ENCODE measurements around the gene ROR1. TPM values are rescaled to one million over a fixed set of nuclear protein-coding genes. Genes with fewer than 3 reads are reported as not detected.

ROR1 gene
- total and polyA plus RNA-seq, 4 donors: 4.0 to 30.9 (median 11.4) TPM

DNA sequence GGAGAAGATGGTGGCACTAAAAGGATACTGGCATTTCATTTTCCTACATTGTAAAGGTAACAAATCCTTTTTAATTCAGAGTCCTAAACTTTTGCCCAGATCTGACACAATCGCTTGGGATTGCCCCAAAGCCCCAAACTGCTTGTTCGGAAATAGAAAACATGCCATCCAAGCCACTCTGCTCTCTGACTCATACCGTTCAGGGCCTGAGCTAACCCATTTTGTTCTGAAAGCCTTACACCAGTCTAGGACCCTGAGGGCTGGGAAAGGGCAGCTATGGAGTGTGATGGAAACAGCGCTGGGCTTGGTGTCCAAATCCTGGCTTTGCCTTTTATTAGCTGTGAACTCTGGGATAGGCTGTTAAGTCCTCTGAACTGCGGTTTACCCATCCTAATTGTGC, 270.2 kb downstream of the ROR1 start:
- no peaks in the 10 kb centered on the region for H3K9me3 ChIP-seq (ENCODE audit: control insufficient read depth, low read length)
- no peaks in the 10 kb centered on the region for H3K36me3 ChIP-seq (ENCODE audit: control insufficient read depth in 1 of 2, insufficient read depth in 2 of 2, low read length in 1 of 2)
- peaks cover 13 to 23% of the 10 kb centered on the region in 2 donors for H3K4me1 ChIP-seq (ENCODE audit: control insufficient read depth in 1 of 2, insufficient read depth in 2 of 2, low read length in 2 of 2)
- ATAC-seq (ENCODE audit: low FRiP score) (peak; percentile 65), DNase-seq (peak in 1 of 2 donors; percentile 46)
- no peaks in the 10 kb centered on the region for H3K27me3 ChIP-seq (ENCODE audit: control insufficient read depth in 1 of 2, insufficient read depth in 2 of 2, low read length in 1 of 2)
- H3K27ac ChIP-seq (ENCODE audit: low read depth in 1 of 2, low read length in 2 of 2): peak overlapping the region; percentile 90 to 95
- intact Hi-C loops (cut with DNase I): loop anchor here (5.0 kb wide), 5 partner anchors 48 to 347 kb away; no protein-coding TSS in a partner anchor
- H3K4me3 ChIP-seq (ENCODE audit: low read length in 2 of 2): no peak overlapping the region
- WGBS, 2 donors: 25 to 26% methylated on average over 5 of the region's 5 CpGs

DNA sequence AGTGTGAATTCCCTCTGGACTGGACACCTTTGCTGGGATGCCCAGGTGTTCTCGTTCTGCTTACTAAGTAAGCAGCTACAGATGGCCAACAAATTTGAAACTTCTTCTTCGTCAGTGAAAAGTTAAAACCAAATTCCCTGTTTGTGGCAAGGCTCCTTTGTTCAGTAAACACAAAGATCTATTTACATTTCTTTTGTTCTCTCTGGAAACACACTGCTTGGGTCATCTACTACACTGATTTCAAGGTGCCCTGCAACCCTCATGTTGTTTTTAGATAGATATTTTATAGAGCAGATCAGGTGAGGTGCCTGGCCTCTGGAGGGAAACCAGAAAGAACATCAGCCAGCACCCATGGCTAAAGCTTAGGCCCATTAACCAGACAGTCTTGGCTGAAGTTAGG, 272.4 kb downstream of the ROR1 start:
- Histone ChIP-seq H3K9me3 (ENCODE audit: control insufficient read depth, low read length) (no peaks in the 10 kb centered on the region), H3K36me3 (ENCODE audit: control insufficient read depth in 1 of 2, insufficient read depth in 2 of 2, low read length in 1 of 2) (peaks cover 0 to 4% of the 10 kb centered on the region in 2 donors), H3K4me1 (ENCODE audit: control insufficient read depth in 1 of 2, insufficient read depth in 2 of 2, low read length in 2 of 2) (peaks cover 9 to 21% of the 10 kb centered on the region in 2 donors), H3K27me3 (ENCODE audit: control insufficient read depth in 1 of 2, insufficient read depth in 2 of 2, low read length in 1 of 2) (no peaks in the 10 kb centered on the region), H3K27ac (ENCODE audit: low read depth in 1 of 2, low read length in 2 of 2) (peak overlapping the region in 1 of 2 donors; percentile 68), H3K4me3 (ENCODE audit: low read length in 2 of 2) (no peak overlapping the region)
- no peak for ATAC-seq (ENCODE audit: low FRiP score)
- WGBS, 2 donors: 91 to 94% methylated on average over 2 of the region's 2 CpGs
- intact Hi-C loops (cut with DNase I): no loop called here
- DNase-seq: no peak

DNA sequence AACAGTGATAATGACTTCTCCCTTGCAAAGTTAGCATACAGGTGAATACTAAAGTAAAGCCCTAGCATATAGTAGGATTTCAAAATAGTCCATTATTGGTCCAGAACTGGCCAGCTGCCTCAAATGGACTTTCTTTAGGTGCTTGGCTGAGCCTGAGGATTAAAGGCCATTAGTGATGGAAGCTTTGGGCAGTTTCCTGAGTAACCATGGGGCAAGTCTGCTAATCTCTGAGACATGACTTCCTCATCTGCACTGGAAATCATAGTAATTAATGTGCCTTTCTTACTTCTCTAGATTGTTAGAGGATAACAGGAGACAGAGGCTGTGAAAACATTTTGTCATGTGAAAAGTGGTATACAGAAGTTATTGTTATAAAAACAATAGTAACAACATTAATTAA, 273.1 kb downstream of the ROR1 start:
- ATAC-seq (ENCODE audit: low FRiP score) (no peak), DNase-seq (no peak)
- no peak overlapping the region for H3K4me3 ChIP-seq (ENCODE audit: low read length in 2 of 2)
- no peaks in the 10 kb centered on the region for H3K27me3 ChIP-seq (ENCODE audit: control insufficient read depth in 1 of 2, insufficient read depth in 2 of 2, low read length in 1 of 2)
- no peaks in the 10 kb centered on the region for H3K9me3 ChIP-seq (ENCODE audit: control insufficient read depth, low read length)
- intact Hi-C loops (cut with DNase I): no loop called here
- H3K27ac ChIP-seq (ENCODE audit: low read depth in 1 of 2, low read length in 2 of 2): peak overlapping the region; percentile 32 to 68
- peaks cover 0 to 4% of the 10 kb centered on the region in 2 donors for H3K36me3 ChIP-seq (ENCODE audit: control insufficient read depth in 1 of 2, insufficient read depth in 2 of 2, low read length in 1 of 2)
- H3K4me1 ChIP-seq (ENCODE audit: control insufficient read depth in 1 of 2, insufficient read depth in 2 of 2, low read length in 2 of 2): peaks cover 9 to 17% of the 10 kb centered on the region in 2 donors

DNA sequence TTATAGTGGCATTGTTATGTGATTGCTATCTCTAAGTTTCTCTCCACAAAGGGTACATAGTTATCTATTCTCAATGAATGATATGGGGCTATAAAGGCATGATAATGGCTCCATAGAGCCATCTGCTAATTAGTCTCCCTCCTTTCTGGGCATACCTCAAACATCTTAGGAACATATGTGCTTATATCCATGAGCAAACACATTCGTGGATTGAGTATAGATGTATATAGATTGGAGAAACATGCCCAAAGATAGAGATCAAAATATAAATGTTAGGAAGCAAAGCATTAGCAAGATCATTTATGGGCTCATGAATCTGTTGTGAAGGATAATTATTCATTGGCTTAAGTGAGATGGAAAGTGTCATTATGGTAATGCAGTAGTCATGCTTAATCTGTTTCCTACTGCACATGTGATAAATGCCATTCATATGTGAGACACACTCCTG, 273.8 kb downstream of the ROR1 start:
- peaks cover 9 to 11% of the 10 kb centered on the region in 2 donors for H3K4me1 ChIP-seq (ENCODE audit: control insufficient read depth in 1 of 2, insufficient read depth in 2 of 2, low read length in 2 of 2)
- H3K36me3 ChIP-seq (ENCODE audit: control insufficient read depth in 1 of 2, insufficient read depth in 2 of 2, low read length in 1 of 2): peaks cover 0 to 4% of the 10 kb centered on the region in 2 donors
- H3K27me3 ChIP-seq (ENCODE audit: control insufficient read depth in 1 of 2, insufficient read depth in 2 of 2, low read length in 1 of 2): no peaks in the 10 kb centered on the region
- no peaks in the 10 kb centered on the region for H3K9me3 ChIP-seq (ENCODE audit: control insufficient read depth, low read length)
- no peak overlapping the region for H3K27ac ChIP-seq (ENCODE audit: low read depth in 1 of 2, low read length in 2 of 2)
- H3K4me3 ChIP-seq (ENCODE audit: low read length in 2 of 2): no peak overlapping the region
- WGBS, 2 donors: 58 to 62% methylated on average over 1 of the region's 1 CpG
- DNase-seq: no peak
- ATAC-seq (ENCODE audit: low FRiP score): no peak
- intact Hi-C loops (cut with DNase I): no loop called here

DNA sequence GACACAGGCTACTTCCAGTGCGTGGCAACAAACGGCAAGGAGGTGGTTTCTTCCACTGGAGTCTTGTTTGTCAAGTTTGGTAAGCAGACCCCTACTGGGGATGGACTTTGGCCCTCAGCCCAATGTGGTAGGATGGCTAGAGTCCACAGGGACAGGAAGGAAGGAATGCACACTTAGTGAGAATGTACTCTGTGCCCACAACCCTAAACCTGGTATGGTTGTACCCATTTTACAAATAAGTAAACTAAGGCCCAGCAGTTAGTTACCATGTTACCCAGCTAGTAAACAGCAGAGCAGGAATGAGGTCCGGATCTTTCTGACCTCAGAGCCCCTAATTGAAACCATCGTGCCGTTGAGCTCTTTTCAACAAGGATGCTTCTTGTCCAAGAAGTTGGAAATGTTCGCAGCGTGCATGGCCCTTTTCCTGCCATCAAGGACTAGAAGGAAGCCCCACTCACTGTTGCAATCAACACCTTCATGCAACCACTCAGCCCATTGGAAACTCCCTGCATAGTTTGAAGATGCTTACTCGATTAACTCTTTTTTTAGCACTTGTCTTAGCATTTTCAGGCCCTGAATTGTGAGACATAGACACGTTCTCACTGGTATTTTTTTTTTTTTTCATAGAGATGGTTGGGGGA, 276.2 kb downstream of the ROR1 start:
- no peak overlapping the region for H3K4me3 ChIP-seq (ENCODE audit: low read length in 2 of 2)
- H3K27me3 ChIP-seq (ENCODE audit: control insufficient read depth in 1 of 2, insufficient read depth in 2 of 2, low read length in 1 of 2): no peaks in the 10 kb centered on the region
- peaks cover 0 to 4% of the 10 kb centered on the region in 2 donors for H3K36me3 ChIP-seq (ENCODE audit: control insufficient read depth in 1 of 2, insufficient read depth in 2 of 2, low read length in 1 of 2)
- intact Hi-C loops (cut with DNase I): no loop called here
- 82 to 85% methylated on average over 9 of the region's 9 CpGs for WGBS, 2 donors
- H3K4me1 ChIP-seq (ENCODE audit: control insufficient read depth in 1 of 2, insufficient read depth in 2 of 2, low read length in 2 of 2): peaks cover 0 to 6% of the 10 kb centered on the region in 2 donors
- no peak overlapping the region for H3K27ac ChIP-seq (ENCODE audit: low read depth in 1 of 2, low read length in 2 of 2)
- ATAC-seq (ENCODE audit: low FRiP score) (no peak), DNase-seq (no peak)
- no peaks in the 10 kb centered on the region for H3K9me3 ChIP-seq (ENCODE audit: control insufficient read depth, low read length)

DNA sequence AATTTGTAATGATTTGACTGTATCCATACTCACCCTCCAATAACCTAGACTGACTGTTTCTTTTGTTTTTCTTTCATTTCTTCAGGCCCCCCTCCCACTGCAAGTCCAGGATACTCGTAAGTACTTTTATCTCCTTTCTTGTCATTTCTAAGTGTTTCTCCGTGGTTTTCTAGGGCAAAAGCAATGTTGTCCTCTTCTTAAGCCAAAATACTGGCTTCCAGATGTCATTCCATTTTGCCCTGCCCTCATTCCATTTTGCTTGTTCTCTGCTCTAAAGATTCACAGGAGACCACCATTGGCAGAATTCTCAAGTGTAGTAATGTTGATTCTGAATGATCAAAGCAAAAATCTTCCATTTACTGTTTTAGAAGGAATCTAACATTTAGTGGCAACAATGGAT, 276.8 kb downstream of the ROR1 start:
- no peaks in the 10 kb centered on the region for H3K27me3 ChIP-seq (ENCODE audit: control insufficient read depth in 1 of 2, insufficient read depth in 2 of 2, low read length in 1 of 2)
- H3K36me3 ChIP-seq (ENCODE audit: control insufficient read depth in 1 of 2, insufficient read depth in 2 of 2, low read length in 1 of 2): peaks cover 0 to 4% of the 10 kb centered on the region in 2 donors
- ATAC-seq (ENCODE audit: low FRiP score): no peak
- WGBS, 2 donors: 35 to 45% methylated on average over 2 of the region's 2 CpGs
- intact Hi-C loops (cut with DNase I): no loop called here
- no peak for DNase-seq
- H3K27ac ChIP-seq (ENCODE audit: low read depth in 1 of 2, low read length in 2 of 2): no peak overlapping the region
- H3K4me1 ChIP-seq (ENCODE audit: control insufficient read depth in 1 of 2, insufficient read depth in 2 of 2, low read length in 2 of 2): peaks cover 0 to 6% of the 10 kb centered on the region in 2 donors
- no peaks in the 10 kb centered on the region for H3K9me3 ChIP-seq (ENCODE audit: control insufficient read depth, low read length)
- H3K4me3 ChIP-seq (ENCODE audit: low read length in 2 of 2): no peak overlapping the region

DNA sequence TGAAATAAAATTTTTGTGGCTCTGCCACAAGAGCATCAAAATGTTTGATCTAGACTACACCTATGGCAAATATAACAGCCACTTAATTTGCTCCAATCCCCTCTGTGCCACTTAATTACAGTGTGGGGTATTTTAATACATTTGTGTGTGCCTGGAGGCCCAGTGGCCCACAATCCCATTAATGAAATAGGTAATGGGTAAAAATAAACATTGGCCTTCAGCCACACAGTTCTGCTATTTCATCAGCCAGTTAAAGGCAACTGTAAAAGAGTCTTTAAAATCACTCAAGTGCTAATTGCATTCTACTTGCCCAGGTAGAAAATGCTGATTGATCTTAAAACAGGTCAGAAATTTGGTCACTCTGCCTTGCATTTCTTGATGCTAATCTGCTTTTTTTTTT, 278.0 kb downstream of the ROR1 start:
- ATAC-seq (ENCODE audit: low FRiP score) (no peak), DNase-seq (no peak)
- intact Hi-C loops (cut with DNase I): no loop called here
- H3K4me3 ChIP-seq (ENCODE audit: low read length in 2 of 2): no peak overlapping the region
- H3K36me3 ChIP-seq (ENCODE audit: control insufficient read depth in 1 of 2, insufficient read depth in 2 of 2, low read length in 1 of 2): peaks cover 0 to 4% of the 10 kb centered on the region in 2 donors
- H3K27me3 ChIP-seq (ENCODE audit: control insufficient read depth in 1 of 2, insufficient read depth in 2 of 2, low read length in 1 of 2): no peaks in the 10 kb centered on the region
- no peak overlapping the region for H3K27ac ChIP-seq (ENCODE audit: low read depth in 1 of 2, low read length in 2 of 2)
- peaks cover 0 to 4% of the 10 kb centered on the region in 2 donors for H3K4me1 ChIP-seq (ENCODE audit: control insufficient read depth in 1 of 2, insufficient read depth in 2 of 2, low read length in 2 of 2)
- no peaks in the 10 kb centered on the region for H3K9me3 ChIP-seq (ENCODE audit: control insufficient read depth, low read length)

DNA sequence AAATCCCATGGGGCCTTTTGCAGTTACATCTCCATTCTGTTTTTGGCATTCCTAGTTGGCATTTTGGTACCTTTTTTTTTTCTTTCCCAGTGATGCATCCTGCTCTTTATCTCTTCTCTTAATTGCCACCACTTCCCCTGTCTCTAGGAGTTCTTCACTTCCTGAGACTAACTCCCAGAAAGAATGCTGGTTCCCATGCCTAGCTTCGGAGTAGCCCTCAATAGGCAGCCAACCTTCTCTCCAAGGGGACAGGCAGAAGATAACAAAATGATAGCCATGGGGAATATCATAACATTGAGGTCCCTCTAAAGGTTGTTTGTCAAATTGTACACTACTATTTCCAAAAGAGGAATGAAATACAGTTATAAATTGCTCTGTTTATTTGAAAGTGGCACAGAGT, 279.0 kb downstream of the ROR1 start:
- no peaks in the 10 kb centered on the region for H3K27me3 ChIP-seq (ENCODE audit: control insufficient read depth in 1 of 2, insufficient read depth in 2 of 2, low read length in 1 of 2)
- no peak for DNase-seq
- H3K27ac ChIP-seq (ENCODE audit: low read depth in 1 of 2, low read length in 2 of 2): no peak overlapping the region
- no peak overlapping the region for H3K4me3 ChIP-seq (ENCODE audit: low read length in 2 of 2)
- no peak for ATAC-seq (ENCODE audit: low FRiP score)
- 48 to 59% methylated on average over 1 of the region's 1 CpG for WGBS, 2 donors
- peaks cover 0 to 4% of the 10 kb centered on the region in 2 donors for H3K36me3 ChIP-seq (ENCODE audit: control insufficient read depth in 1 of 2, insufficient read depth in 2 of 2, low read length in 1 of 2)
- peaks cover 0 to 4% of the 10 kb centered on the region in 2 donors for H3K4me1 ChIP-seq (ENCODE audit: control insufficient read depth in 1 of 2, insufficient read depth in 2 of 2, low read length in 2 of 2)
- intact Hi-C loops (cut with DNase I): no loop called here
- no peaks in the 10 kb centered on the region for H3K9me3 ChIP-seq (ENCODE audit: control insufficient read depth, low read length)

DNA sequence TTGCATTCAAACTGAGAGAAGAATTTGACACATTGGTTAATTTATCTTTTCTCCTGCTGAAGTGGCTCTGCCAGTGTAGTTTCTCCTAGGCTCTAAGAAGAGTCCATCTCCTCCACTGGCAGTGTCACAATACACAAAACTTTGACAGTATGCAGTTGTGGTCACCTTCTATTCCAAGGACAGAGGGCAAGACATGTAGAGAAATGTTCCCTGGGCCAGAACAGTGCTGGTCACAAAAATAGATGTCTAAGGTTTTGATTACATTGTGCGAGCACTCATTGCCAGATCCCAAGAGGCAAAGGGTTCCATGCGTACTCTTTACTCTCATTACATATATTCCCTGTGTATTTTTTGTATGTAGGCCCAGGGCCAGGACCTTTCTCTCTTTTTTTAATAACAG, 281.5 kb downstream of the ROR1 start:
- H3K27ac ChIP-seq (ENCODE audit: low read depth in 1 of 2, low read length in 2 of 2): peak overlapping the region in 1 of 2 donors; percentile 6
- H3K4me1 ChIP-seq (ENCODE audit: control insufficient read depth in 1 of 2, insufficient read depth in 2 of 2, low read length in 2 of 2): peaks cover 0 to 4% of the 10 kb centered on the region in 2 donors
- 50 to 51% methylated on average over 2 of the region's 2 CpGs for WGBS, 2 donors
- H3K27me3 ChIP-seq (ENCODE audit: control insufficient read depth in 1 of 2, insufficient read depth in 2 of 2, low read length in 1 of 2): no peaks in the 10 kb centered on the region
- H3K4me3 ChIP-seq (ENCODE audit: low read length in 2 of 2): no peak overlapping the region
- H3K36me3 ChIP-seq (ENCODE audit: control insufficient read depth in 1 of 2, insufficient read depth in 2 of 2, low read length in 1 of 2): peaks cover 0 to 2% of the 10 kb centered on the region in 2 donors
- H3K9me3 ChIP-seq (ENCODE audit: control insufficient read depth, low read length): no peaks in the 10 kb centered on the region
- DNase-seq: no peak
- ATAC-seq (ENCODE audit: low FRiP score): no peak
- intact Hi-C loops (cut with DNase I): no loop called here
